Stimulated activated CD8-positive, alpha-beta memory T cell treated with anti-CD3 and anti-CD28 coated beads, Interleukin-7, amount 100 ng/mL, for 4 hours (primary cell): ENCODE data around the gene BTBD18.
"Not testable (repeated sequence)": the region's sequence is repeated elsewhere in the genome, so short reads cannot be mapped to it uniquely, and the experiment has no call there.

Source experiments
- DNase-seq, 2 donors: peaks; one replicate each; pipeline ENCODE4 v3.0.0-alpha.2; 2020; ENCODE audit warnings: low read depth in 2 of 2

Gene BTBD18

GRCh38 chr11:57729479-57729878 is 22.1 kb downstream of the BTBD18 start:
- DNase-seq, result no peak

GRCh38 chr11:57728829-57729228 is 22.8 kb downstream of the BTBD18 start:
- no peak for DNase-seq

- no peak for DNase-seq
These were observed 24.4 kb downstream of the BTBD18 start for GRCh38 chr11:57727185-57727584.

- not testable (repeated sequence) for DNase-seq
These were observed 34.9 kb downstream of the BTBD18 start for GRCh38 chr11:57716726-57717125.

- no peak for DNase-seq
These were observed 37.8 kb downstream of the BTBD18 start for GRCh38 chr11:57713835-57714234.

GRCh38 chr11:57712256-57713150 is 39.1 kb downstream of the BTBD18 start, which contains the start of gene TMX2:
TMX2 (plus strand) TSS chr11:57712593; CDS start chr11:57712619, 26 bp downstream.
- peak; percentile 83 to 86 for DNase-seq

- DNase-seq, result peak; percentile 52 to 61
These were observed 40.0 kb downstream of the BTBD18 start, which contains the start of gene MED19 for GRCh38 chr11:57711414-57712255. MED19 (minus strand) TSS chr11:57712215; CDS start chr11:57712179, 36 bp downstream.

GRCh38 chr11:57709802-57710367 is 41.7 kb downstream of the BTBD18 start:
- no peak for DNase-seq

- not testable (repeated sequence) for DNase-seq
These were observed 46.2 kb downstream of the BTBD18 start for GRCh38 chr11:57705432-57705831.

- no peak for DNase-seq
These were observed 46.7 kb downstream of the BTBD18 start for GRCh38 chr11:57704932-57705331.

GRCh38 chr11:57703341-57703740 is 48.3 kb downstream of the BTBD18 start:
- no peak for DNase-seq

GRCh38 chr11:57700425-57700824 is 51.2 kb downstream of the BTBD18 start:
- DNase-seq, result no peak

- DNase-seq, result no peak
These were observed 51.8 kb downstream of the BTBD18 start for GRCh38 chr11:57699813-57700212.

- DNase-seq, result no peak
These were observed 52.7 kb downstream of the BTBD18 start for GRCh38 chr11:57698843-57699365.
